HepG2 (cell line): ENCODE data around the gene MRPS5. TPM values are rescaled to one million over a fixed set of nuclear protein-coding genes. Genes with fewer than 3 reads are reported as not detected.

ENCODE experiments used
- EED ChIP-seq: sonication (generic); formaldehyde crosslinking; IDR thresholded peaks from 2 replicates; pipeline ENCODE4 v1.5.0; 2020; ENCODE audit warnings: mild to moderate bottlenecking, missing genetic modification reagents
- EZH2 ChIP-seq: conservative IDR thresholded peaks from 2 replicates; pipeline ENCODE4 v1.6.1; 2012; ENCODE audit warnings: mild to moderate bottlenecking, low read depth, low read length, moderate library complexity
- ZFP36L2 ChIP-seq: sonication (generic); formaldehyde crosslinking; IDR thresholded peaks from 2 replicates; pipeline ENCODE4 v1.4.0; 2020; ENCODE audit warnings: missing genetic modification reagents
- ZFYVE20 ChIP-seq: sonication (generic); formaldehyde crosslinking; IDR thresholded peaks from 2 replicates; pipeline ENCODE4 v1.8.0; 2023; ENCODE audit warnings: low read depth, mild to moderate bottlenecking, moderate library complexity, missing genetic modification reagents, borderline replicate concordance
- ZSCAN22 ChIP-seq: sonication (generic); formaldehyde crosslinking; IDR thresholded peaks from 2 replicates; pipeline ENCODE4 v1.4.0; 2020; ENCODE audit warnings: mild to moderate bottlenecking, missing genetic modification reagents
- ZSCAN25 ChIP-seq: sonication (generic); formaldehyde crosslinking; IDR thresholded peaks from 2 replicates; pipeline ENCODE4 v1.8.0; 2022; ENCODE audit warnings: mild to moderate bottlenecking, missing genetic modification reagents
- polyA plus RNA-seq, 8 experiments: library from polyadenylated mRNA; depleted of rRNA in 3 of 8; stranded (reverse) in 7 of 8; unstranded in 1 of 8; fragments of >200 nt; fragmentation: Illumina TruSeq in 4 of 8; extraction: Trizol in 4 of 8; gene quantifications; 2 replicates each; pipeline versions ENCODE4 v1.2.1 to v1.2.3, GENCODE V29; 2011 to 2016; ENCODE audit warnings: low read depth in 4 of 8, missing spikeins in 1 of 8, mixed read lengths in 1 of 8; ENCODE audit not compliant: insufficient read depth in 1 of 8
- total RNA-seq, 5 experiments: library from RNA; depleted of rRNA; stranded (reverse); fragments of >200 nt; fragmentation: Illumina TruSeq; extraction: Trizol; gene quantifications; 2 replicates each; pipeline ENCODE4 v1.2.3, GENCODE V29; 2016; ENCODE audit warnings: low read depth in 1 of 5
- TF ChIP-seq, protein P1 (sequence below): sonication (generic); formaldehyde crosslinking; IDR thresholded peaks from 2 replicates; pipeline ENCODE4 v1.8.0; 2022; ENCODE audit warnings: mild to moderate bottlenecking, missing genetic modification reagents; ENCODE audit not compliant: insufficient replicate concordance
- TF ChIP-seq, protein P2 (sequence below): sonication (generic); formaldehyde crosslinking; IDR thresholded peaks from 2 replicates; pipeline ENCODE4 v1.4.0; 2020; ENCODE audit warnings: mild to moderate bottlenecking, low read depth, missing genetic modification reagents
- TF ChIP-seq, protein P3 (sequence below): sonication (generic); formaldehyde crosslinking; IDR thresholded peaks from 2 replicates; pipeline ENCODE4 v1.5.0; 2020; ENCODE audit warnings: mild to moderate bottlenecking, missing genetic modification reagents, borderline replicate concordance
- TF ChIP-seq, protein P4 (sequence below): sonication (generic); formaldehyde crosslinking; IDR thresholded peaks from 2 replicates; pipeline ENCODE4 v1.4.0; 2020; ENCODE audit warnings: missing genetic modification reagents, borderline replicate concordance
- TF ChIP-seq, protein P5 (sequence below): IDR thresholded peaks from 2 replicates; pipeline ENCODE4 v1.4.0; 2020; ENCODE audit warnings: mild to moderate bottlenecking, missing genetic modification reagents

The MRPS5 gene
- total and polyA plus RNA-seq, 2 of the 13 experiments (the other 11 are each of a cell fraction or from before 2014, with no cell fraction given) = 98.8 to 134 TPM

DNA sequence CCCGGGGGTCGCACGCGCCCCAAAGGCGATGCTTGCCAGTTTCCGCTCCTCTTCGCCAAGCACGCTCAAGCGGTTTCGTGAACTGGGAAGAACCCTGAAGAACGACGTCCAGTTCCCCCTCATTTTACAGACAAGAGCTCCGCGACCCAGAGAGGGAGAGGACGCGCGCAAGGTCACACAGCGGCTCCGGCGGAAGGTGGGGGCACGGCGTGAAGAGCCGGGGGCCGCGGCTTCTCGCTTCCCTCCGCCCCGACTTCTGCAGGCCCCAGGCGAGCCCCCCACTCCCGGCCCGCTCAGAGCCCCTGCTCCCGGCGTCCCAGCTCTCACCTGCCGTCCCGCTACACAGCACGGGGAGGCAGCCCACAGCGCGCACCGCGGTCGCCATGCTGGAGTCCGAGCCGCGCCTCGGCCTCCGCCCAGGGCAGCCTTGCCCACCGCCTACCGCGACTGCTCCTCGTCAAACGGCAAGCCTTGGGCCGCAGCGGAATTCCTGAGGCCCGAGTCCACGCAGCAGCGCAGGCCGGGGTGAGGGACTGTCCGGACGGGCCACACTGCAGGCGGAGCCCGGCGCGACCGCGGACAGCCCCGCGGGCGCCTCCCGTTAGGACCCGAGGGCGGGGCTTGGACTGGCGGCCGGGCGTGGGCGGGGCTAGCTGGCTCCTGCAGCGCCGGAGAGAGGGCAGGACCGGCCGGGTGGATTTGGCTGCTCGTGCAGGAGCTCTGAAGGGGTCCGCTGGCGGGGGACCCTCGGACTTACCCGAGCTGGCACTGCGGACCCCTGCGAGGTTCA, at the start of gene MRPS5 (continued):
- TF ChIP-seq, protein P1, sequence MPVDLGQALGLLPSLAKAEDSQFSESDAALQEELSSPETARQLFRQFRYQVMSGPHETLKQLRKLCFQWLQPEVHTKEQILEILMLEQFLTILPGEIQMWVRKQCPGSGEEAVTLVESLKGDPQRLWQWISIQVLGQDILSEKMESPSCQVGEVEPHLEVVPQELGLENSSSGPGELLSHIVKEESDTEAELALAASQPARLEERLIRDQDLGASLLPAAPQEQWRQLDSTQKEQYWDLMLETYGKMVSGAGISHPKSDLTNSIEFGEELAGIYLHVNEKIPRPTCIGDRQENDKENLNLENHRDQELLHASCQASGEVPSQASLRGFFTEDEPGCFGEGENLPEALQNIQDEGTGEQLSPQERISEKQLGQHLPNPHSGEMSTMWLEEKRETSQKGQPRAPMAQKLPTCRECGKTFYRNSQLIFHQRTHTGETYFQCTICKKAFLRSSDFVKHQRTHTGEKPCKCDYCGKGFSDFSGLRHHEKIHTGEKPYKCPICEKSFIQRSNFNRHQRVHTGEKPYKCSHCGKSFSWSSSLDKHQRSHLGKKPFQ = peak; percentile 54
- TF ChIP-seq EZH2 = no peak
- peak; percentile 39; the same call in 1 of the 2 replicates for TF ChIP-seq ZSCAN25 (CRISPR knock-in tag)
- 0 out of 2 replicates have a peak, but pooled peaks have one; percentile 56 for TF ChIP-seq ZFYVE20 (CRISPR knock-in tag)
- TF ChIP-seq ZSCAN22 (CRISPR knock-in tag) = no peak; the same call in 1 of the 2 replicates
- TF ChIP-seq, protein P2, sequence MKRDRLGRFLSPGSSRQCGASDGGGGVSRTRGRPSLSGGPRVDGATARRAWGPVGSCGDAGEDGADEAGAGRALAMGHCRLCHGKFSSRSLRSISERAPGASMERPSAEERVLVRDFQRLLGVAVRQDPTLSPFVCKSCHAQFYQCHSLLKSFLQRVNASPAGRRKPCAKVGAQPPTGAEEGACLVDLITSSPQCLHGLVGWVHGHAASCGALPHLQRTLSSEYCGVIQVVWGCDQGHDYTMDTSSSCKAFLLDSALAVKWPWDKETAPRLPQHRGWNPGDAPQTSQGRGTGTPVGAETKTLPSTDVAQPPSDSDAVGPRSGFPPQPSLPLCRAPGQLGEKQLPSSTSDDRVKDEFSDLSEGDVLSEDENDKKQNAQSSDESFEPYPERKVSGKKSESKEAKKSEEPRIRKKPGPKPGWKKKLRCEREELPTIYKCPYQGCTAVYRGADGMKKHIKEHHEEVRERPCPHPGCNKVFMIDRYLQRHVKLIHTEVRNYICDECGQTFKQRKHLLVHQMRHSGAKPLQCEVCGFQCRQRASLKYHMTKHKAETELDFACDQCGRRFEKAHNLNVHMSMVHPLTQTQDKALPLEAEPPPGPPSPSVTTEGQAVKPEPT (CRISPR knock-in tag) = peak; percentile 89; the same call in 1 of the 2 replicates
- TF ChIP-seq, protein P3, sequence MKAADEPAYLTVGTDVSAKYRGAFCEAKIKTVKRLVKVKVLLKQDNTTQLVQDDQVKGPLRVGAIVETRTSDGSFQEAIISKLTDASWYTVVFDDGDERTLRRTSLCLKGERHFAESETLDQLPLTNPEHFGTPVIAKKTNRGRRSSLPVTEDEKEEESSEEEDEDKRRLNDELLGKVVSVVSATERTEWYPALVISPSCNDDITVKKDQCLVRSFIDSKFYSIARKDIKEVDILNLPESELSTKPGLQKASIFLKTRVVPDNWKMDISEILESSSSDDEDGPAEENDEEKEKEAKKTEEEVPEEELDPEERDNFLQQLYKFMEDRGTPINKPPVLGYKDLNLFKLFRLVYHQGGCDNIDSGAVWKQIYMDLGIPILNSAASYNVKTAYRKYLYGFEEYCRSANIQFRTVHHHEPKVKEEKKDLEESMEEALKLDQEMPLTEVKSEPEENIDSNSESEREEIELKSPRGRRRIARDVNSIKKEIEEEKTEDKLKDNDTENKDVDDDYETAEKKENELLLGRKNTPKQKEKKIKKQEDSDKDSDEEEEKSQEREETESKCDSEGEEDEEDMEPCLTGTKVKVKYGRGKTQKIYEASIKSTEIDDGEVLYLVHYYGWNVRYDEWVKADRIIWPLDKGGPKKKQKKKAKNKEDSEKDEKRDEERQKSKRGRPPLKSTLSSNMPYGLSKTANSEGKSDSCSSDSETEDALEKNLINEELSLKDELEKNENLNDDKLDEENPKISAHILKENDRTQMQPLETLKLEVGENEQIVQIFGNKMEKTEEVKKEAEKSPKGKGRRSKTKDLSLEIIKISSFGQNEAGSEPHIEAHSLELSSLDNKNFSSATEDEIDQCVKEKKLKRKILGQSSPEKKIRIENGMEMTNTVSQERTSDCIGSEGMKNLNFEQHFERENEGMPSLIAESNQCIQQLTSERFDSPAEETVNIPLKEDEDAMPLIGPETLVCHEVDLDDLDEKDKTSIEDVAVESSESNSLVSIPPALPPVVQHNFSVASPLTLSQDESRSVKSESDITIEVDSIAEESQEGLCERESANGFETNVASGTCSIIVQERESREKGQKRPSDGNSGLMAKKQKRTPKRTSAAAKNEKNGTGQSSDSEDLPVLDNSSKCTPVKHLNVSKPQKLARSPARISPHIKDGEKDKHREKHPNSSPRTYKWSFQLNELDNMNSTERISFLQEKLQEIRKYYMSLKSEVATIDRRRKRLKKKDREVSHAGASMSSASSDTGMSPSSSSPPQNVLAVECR (CRISPR knock-in tag) = peak; percentile 93
- TF ChIP-seq ZFP36L2 = peak; percentile 78; the same call in 1 of the 2 replicates
- TF ChIP-seq, protein P4, sequence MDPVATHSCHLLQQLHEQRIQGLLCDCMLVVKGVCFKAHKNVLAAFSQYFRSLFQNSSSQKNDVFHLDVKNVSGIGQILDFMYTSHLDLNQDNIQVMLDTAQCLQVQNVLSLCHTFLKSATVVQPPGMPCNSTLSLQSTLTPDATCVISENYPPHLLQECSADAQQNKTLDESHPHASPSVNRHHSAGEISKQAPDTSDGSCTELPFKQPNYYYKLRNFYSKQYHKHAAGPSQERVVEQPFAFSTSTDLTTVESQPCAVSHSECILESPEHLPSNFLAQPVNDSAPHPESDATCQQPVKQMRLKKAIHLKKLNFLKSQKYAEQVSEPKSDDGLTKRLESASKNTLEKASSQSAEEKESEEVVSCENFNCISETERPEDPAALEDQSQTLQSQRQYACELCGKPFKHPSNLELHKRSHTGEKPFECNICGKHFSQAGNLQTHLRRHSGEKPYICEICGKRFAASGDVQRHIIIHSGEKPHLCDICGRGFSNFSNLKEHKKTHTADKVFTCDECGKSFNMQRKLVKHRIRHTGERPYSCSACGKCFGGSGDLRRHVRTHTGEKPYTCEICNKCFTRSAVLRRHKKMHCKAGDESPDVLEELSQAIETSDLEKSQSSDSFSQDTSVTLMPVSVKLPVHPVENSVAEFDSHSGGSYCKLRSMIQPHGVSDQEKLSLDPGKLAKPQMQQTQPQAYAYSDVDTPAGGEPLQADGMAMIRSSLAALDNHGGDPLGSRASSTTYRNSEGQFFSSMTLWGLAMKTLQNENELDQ = no peak
- TF ChIP-seq EED (CRISPR knock-in tag) = 0 out of 2 replicates have a peak, but pooled peaks have one; percentile 74
- TF ChIP-seq, protein P5, sequence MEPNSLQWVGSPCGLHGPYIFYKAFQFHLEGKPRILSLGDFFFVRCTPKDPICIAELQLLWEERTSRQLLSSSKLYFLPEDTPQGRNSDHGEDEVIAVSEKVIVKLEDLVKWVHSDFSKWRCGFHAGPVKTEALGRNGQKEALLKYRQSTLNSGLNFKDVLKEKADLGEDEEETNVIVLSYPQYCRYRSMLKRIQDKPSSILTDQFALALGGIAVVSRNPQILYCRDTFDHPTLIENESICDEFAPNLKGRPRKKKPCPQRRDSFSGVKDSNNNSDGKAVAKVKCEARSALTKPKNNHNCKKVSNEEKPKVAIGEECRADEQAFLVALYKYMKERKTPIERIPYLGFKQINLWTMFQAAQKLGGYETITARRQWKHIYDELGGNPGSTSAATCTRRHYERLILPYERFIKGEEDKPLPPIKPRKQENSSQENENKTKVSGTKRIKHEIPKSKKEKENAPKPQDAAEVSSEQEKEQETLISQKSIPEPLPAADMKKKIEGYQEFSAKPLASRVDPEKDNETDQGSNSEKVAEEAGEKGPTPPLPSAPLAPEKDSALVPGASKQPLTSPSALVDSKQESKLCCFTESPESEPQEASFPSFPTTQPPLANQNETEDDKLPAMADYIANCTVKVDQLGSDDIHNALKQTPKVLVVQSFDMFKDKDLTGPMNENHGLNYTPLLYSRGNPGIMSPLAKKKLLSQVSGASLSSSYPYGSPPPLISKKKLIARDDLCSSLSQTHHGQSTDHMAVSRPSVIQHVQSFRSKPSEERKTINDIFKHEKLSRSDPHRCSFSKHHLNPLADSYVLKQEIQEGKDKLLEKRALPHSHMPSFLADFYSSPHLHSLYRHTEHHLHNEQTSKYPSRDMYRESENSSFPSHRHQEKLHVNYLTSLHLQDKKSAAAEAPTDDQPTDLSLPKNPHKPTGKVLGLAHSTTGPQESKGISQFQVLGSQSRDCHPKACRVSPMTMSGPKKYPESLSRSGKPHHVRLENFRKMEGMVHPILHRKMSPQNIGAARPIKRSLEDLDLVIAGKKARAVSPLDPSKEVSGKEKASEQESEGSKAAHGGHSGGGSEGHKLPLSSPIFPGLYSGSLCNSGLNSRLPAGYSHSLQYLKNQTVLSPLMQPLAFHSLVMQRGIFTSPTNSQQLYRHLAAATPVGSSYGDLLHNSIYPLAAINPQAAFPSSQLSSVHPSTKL (CRISPR knock-in tag) = peak; percentile 47; the same call in 1 of the 2 replicates
